ENCODE data around the gene ZNF385C. TPM values are rescaled to one million over a fixed set of nuclear protein-coding genes. Genes with fewer than 3 reads are reported as not detected.

Gene ZNF385C
- polyA plus RNA-seq, 3 donors: 0.10 to 2.0 (median 0.67) TPM

DNA sequence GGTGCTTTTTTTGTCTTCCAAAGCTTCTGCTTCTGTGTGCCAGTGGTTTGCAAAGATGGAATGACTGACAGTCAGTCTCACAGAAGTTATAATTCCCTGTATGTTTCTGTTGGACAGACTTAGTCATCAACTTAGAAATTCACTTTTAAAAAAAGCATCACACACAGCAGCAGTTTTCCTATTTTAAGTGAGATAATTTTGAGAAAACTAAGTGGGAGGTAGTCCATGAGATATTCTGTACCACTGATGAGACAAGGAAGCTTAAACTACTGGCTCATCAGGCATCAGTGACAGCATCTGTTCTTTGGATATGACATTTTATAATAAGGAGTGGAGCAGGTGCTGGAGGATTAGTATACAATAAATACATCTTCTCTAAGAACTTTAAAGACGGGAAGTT lies 111.6 kb downstream of the ZNF385C start:
- WGBS, 3 donors: 91 to 96% (median 93%) methylated on average over 1 of the region's 1 CpG
- no peak overlapping the region for H3K27ac ChIP-seq (ENCODE audit: low read depth, low read length)

DNA sequence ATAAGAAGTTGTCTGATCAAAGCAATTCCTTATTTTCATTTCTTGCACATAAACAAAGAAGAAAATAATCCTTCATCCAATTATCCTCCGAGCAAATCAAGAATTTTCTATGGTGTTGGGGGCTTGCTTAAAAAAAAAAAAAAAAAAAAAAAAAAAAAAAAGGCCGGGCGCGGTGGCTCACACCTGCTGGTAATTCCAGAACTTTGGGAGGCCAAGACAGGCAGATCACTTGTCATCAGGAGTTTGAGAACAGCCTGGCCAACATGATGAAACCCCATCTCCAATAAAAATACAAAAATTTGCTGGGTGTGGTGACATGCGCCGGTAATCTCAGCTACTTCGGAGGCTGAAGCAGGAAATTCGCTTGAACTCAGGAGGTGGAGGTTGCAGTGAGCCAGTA lies 112.4 kb downstream of the ZNF385C start:
- 94 to 96% (median 96%) methylated on average over 8 of the region's 8 CpGs for WGBS, 3 donors
- no peak overlapping the region for H3K27ac ChIP-seq (ENCODE audit: low read depth, low read length)

DNA sequence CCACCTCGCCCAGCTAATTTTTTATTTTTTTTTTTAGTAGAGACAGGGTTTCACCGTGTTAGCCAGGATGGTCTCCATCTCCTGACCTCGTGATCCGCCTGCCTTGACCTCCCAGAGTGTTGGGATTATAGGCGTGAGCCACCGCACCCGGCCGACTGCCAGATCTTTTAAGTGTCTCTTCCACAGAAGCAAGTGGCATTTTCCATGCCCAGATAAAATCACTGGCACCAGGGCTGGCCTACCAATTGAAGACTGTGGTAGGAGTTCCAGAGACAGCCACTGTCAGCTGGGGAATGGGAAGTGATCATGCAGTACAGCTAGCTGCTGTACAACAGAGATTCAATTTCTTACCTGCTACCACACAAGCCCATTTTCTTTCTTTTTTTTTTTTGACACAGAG lies 113.8 kb downstream of the ZNF385C start:
- no peak overlapping the region for H3K27ac ChIP-seq (ENCODE audit: low read depth, low read length)
- 93 to 97% (median 96%) methylated on average over 8 of the region's 8 CpGs for WGBS, 3 donors

DNA sequence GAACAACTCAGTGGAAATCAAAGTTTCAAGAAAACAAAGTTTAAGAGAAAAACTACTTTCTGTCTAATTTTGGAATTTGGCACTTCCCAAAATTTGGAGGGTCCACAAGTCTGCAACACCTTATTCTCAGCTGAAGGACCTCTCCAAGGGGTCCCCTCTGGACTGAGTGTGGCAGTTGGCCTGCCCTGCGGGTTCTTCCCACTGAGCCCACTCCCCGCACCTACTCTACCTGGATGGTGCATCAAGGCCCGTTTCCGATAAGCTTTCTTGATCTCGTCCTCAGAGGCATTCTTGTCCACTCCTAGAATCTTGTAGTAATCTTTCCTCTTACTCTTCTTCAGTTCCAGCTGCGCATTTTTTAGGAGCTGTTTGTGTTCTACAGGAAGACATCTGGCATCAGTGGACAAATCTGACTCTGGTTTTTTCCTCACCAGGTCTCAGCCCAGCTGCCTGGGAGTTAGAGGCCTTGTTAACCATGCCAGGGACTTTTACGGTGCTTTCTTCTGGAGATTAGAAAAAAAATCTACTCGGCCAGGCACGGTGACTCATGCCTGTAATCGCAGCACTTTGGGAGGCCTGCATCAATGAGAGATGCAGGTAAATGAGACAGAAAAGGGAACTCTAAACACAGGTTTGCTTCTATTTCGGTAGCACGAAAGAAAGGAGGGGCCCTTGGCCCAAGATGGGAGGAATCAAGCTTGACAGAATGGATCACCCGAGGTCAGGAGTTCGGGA lies 116.1 kb downstream of the ZNF385C start:
- WGBS, 3 donors: 86 to 93% (median 87%) methylated on average over 14 of the region's 14 CpGs
- no peak overlapping the region for H3K27ac ChIP-seq (ENCODE audit: low read depth, low read length)

DNA sequence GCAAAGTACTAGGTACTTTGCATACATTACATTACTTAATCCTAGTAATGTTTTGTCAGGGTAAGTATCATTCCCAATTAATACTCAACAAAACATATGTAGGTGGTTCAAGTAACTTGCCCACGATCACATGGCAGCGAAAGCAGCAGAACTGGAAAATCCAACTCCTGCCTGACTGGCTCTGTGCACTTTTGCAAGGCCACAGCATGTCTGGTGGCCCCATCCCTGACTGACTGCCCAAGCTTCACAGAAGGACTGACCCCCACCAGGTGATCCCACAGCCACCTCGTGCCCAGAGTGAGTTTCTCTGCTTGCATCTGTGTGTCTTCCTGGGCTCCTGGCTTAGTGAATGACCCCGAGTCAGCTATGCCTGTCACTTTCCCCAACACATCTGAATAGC lies 120.3 kb downstream of the ZNF385C start:
- 34 to 95% (median 89%) methylated on average over 4 of the region's 4 CpGs for WGBS, 3 donors
- no peak overlapping the region for H3K27ac ChIP-seq (ENCODE audit: low read depth, low read length)

DNA sequence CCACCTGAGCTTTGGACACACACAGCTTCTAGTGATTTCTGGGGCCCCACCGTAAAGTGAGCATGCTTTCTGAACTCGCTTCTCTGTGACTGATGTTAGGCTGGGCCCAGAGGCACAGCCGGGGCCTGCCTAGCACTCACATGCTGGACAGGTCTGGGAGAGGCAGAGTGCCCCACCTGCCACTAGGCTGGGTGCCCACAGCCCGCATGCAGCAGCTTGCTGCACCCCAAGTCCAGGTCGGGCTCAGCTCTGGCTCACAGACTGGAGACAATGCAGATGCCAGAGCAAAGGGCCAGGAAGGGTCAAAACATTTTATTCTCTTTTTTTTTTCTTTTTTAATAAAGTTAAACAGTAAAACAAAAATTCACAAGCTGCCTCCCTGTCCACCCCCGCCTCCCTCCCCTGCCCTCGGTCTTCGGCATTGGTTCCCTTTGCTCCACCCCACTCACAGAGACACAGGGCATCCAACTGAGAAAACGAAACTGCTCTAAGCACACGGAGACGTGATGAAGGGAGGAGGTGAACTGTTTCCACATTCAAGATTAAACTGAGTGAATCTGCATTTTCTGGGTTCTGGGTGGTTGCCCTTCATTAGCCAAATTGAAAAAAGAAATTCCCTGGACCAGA lies 122.0 kb downstream of the ZNF385C start:
- no peak overlapping the region for H3K27ac ChIP-seq (ENCODE audit: low read depth, low read length)
- WGBS, 3 donors: 61 to 82% (median 65%) methylated on average over 11 of the region's 11 CpGs

Other genes starting within 250 kb of the ZNF385C start
- 1 to 10 TPM in 1 of 3 donors, under 1 TPM in 2; 0.89 to 1.4 (median 0.90) TPM for gene KLHL11, start 233.1 kb downstream of the ZNF385C start, polyA plus RNA-seq
- 100 to 1,000 TPM in 1 of 3 donors, 10 to 100 TPM in 2; 41.5 to 104 (median 68.9) TPM for gene ACLY, start 179.5 kb downstream of the ZNF385C start, polyA plus RNA-seq
- under 1 TPM; 0.48 to 0.79 (median 0.64) TPM for gene ODAD4, start 167.9 kb downstream of the ZNF385C start, polyA plus RNA-seq
- gene CNP, start 131.7 kb downstream of the ZNF385C start, polyA plus RNA-seq: 10 to 100 TPM; 19.4 to 45.6 (median 38.2) TPM
- gene DNAJC7, start 81.0 kb downstream of the ZNF385C start, polyA plus RNA-seq: 10 to 100 TPM; 43.8 to 86.1 (median 65.2) TPM
- 10 to 100 TPM; 13.5 to 35.1 (median 30.9) TPM for gene NKIRAS2, start 78.4 kb downstream of the ZNF385C start, polyA plus RNA-seq
- 1 to 10 TPM in 1 of 3 donors, under 1 TPM in 2; 0.12 to 1.5 (median 0.22) TPM for gene C17orf113, start 47.9 kb downstream of the ZNF385C start, polyA plus RNA-seq
- 10 to 100 TPM in 1 of 3 donors, 1 to 10 TPM in 2; 6.2 to 17.4 (median 7.0) TPM for gene DHX58, start 14.2 kb upstream of the ZNF385C start, polyA plus RNA-seq
- gene KAT2A, start 22.9 kb upstream of the ZNF385C start, polyA plus RNA-seq: 10 to 100 TPM; 37.5 to 57.1 (median 40.9) TPM
- under 1 TPM; 0.09 to 0.70 (median 0.34) TPM for gene HSPB9, start 24.3 kb upstream of the ZNF385C start, polyA plus RNA-seq
- 100 to 1,000 TPM in 2 of 3 donors, 10 to 100 TPM in 1; 62.4 to 190 (median 182) TPM for gene RAB5C, start 56.5 kb upstream of the ZNF385C start, polyA plus RNA-seq
- gene KCNH4, start 82.7 kb upstream of the ZNF385C start, polyA plus RNA-seq: under 1 TPM; 0.06 to 0.56 (median 0.19) TPM
- not detected for gene HCRT, start 87.0 kb upstream of the ZNF385C start, polyA plus RNA-seq
- gene GHDC, start 96.0 kb upstream of the ZNF385C start, polyA plus RNA-seq: 10 to 100 TPM; 16.5 to 20.3 (median 19.4) TPM
- 10 to 100 TPM; 17.4 to 60.8 (median 47.1) TPM for gene STAT5B, start 177.9 kb upstream of the ZNF385C start, polyA plus RNA-seq
- gene STAT5A, start 190.0 kb upstream of the ZNF385C start, polyA plus RNA-seq: 100 to 1,000 TPM in 1 of 3 donors, 10 to 100 TPM in 2; 22.7 to 151 (median 57.1) TPM

Data from adipose tissue (tissue), 3 donors.